Activated CD4-positive, alpha-beta T cell treated with anti-CD3 and anti-CD28 coated beads for 48 hours (primary cell): ENCODE measurements around the gene KBTBD4.
A peak's percentile ranks its signal among the peaks of the same experiment; 100 is the strongest.

Experiments
- DNase-seq: peaks from one replicate; pipeline ENCODE4 v3.0.0-alpha.2; 2020

The KBTBD4 gene

GRCh38 chr11:47578524-47579494 lies at the start of gene KBTBD4, which contains the start of gene NDUFS3:
KBTBD4 (minus strand) TSS chr11:47578970; CDS start chr11:47578951, 19 bp downstream.
NDUFS3 (plus strand) TSS chr11:47579074; CDS start chr11:47579092, 18 bp downstream.
- DNase-seq = peak; percentile 92

- no peak for DNase-seq
Observed at GRCh38 chr11:47628026-47628425, 49.3 kb upstream of the KBTBD4 start.

GRCh38 chr11:47626234-47626633 lies 47.5 kb upstream of the KBTBD4 start:
- no peak for DNase-seq

- no peak for DNase-seq
Observed at GRCh38 chr11:47620836-47621378, 42.1 kb upstream of the KBTBD4 start.

GRCh38 chr11:47617417-47617809 lies 38.6 kb upstream of the KBTBD4 start:
- no peak for DNase-seq

- DNase-seq = peak; percentile 32
Observed at GRCh38 chr11:47616726-47617416, 38.1 kb upstream of the KBTBD4 start.

GRCh38 chr11:47615249-47615648 lies 36.5 kb upstream of the KBTBD4 start:
- DNase-seq = no peak

- no peak for DNase-seq
Observed at GRCh38 chr11:47611348-47611794, 32.6 kb upstream of the KBTBD4 start.

GRCh38 chr11:47609675-47610074 lies 30.9 kb upstream of the KBTBD4 start:
- no peak for DNase-seq

- no peak for DNase-seq
Observed at GRCh38 chr11:47607380-47607779, 28.6 kb upstream of the KBTBD4 start.

GRCh38 chr11:47606731-47607130 lies 28.0 kb upstream of the KBTBD4 start:
- DNase-seq = no peak

GRCh38 chr11:47605921-47606320 lies 27.2 kb upstream of the KBTBD4 start:
- no peak for DNase-seq

- no peak for DNase-seq
Observed at GRCh38 chr11:47603295-47603694, 24.5 kb upstream of the KBTBD4 start.

GRCh38 chr11:47599902-47600301 lies 21.1 kb upstream of the KBTBD4 start:
- no peak for DNase-seq

- DNase-seq = no peak
Observed at GRCh38 chr11:47595967-47596366, 17.2 kb upstream of the KBTBD4 start.

GRCh38 chr11:47595029-47595428 lies 16.3 kb upstream of the KBTBD4 start:
- DNase-seq = no peak

GRCh38 chr11:47593934-47594855 lies 15.4 kb upstream of the KBTBD4 start, which contains the start of gene C1QTNF4:
C1QTNF4 (minus strand) TSS chr11:47594411; CDS start chr11:47590810, 3,601 bp downstream.
- DNase-seq = no peak

GRCh38 chr11:47593492-47593933 lies 14.7 kb upstream of the KBTBD4 start:
- DNase-seq = no peak

- no peak for DNase-seq
Observed at GRCh38 chr11:47592970-47593369, 14.2 kb upstream of the KBTBD4 start.

GRCh38 chr11:47592251-47592650 lies 13.5 kb upstream of the KBTBD4 start:
- no peak for DNase-seq

- DNase-seq = no peak
Observed at GRCh38 chr11:47591764-47592163, 13.0 kb upstream of the KBTBD4 start.
